ENCODE measurements around the gene MED14.

GRCh38 chrX:40607381-40607780 is 128.0 kb downstream of the MED14 start:
- no peak for TF ChIP-seq POLR2AphosphoS5 (IDR thresholded peaks at IDR 0.05; ENCODE audit: low read depth, low read length)
- no peak for TF ChIP-seq TAF1 (IDR thresholded peaks at IDR 0.05; ENCODE audit: borderline replicate concordance, insufficient read depth, low read length)
